Neural cell (in vitro differentiated cells): ENCODE results near the gene MED8.

Experiments used
- CTCF ChIP-seq: fragments of 450-650 bp; IDR thresholded peaks from 2 replicates; pipeline ENCODE4 v1.5.1; 2014; ENCODE audit warnings: antibody characterized with exemption, mild to moderate bottlenecking, moderate library complexity; ENCODE audit not compliant: poor library complexity, severe bottlenecking
- EZH2 ChIP-seq: fragments of 200-600, 300-800 bp; shearing (Covaris generic), sonication (generic); IDR thresholded peaks from 2 replicates; pipeline ENCODE4 v1.6.1; 2014; ENCODE audit warnings: antibody characterized with exemption, low read length, borderline replicate concordance, mild to moderate bottlenecking; ENCODE audit not compliant: insufficient read depth, poor library complexity, severe bottlenecking
- POLR2AphosphoS5 ChIP-seq: IDR thresholded peaks from 2 replicates; pipeline ENCODE4 v1.6.1; 2012
- SMC3 ChIP-seq: fragments of 450-650 bp; conservative IDR thresholded peaks from 2 replicates; pipeline ENCODE4 v1.6.1; 2014; ENCODE audit warnings: antibody characterized with exemption, mild to moderate bottlenecking, moderate library complexity; ENCODE audit not compliant: poor library complexity
- TAF1 ChIP-seq: IDR thresholded peaks from 2 replicates; pipeline ENCODE4 v1.6.1; 2012; ENCODE audit warnings: low read depth

- no peak for TF ChIP-seq CTCF
- TF ChIP-seq EZH2, result no peak
- no peak for TF ChIP-seq TAF1
- no peak for TF ChIP-seq POLR2AphosphoS5
- no peak for TF ChIP-seq SMC3
These were observed 2.9 kb downstream of the MED8 start for GRCh38 chr1:43386676-43387075.
